Testis (tissue), 3 donors: Measurements from ENCODE around the gene NKD1. TPM values are rescaled to one million over a fixed set of nuclear protein-coding genes. Genes with fewer than 3 reads are reported as not detected.

Experiments
- DNase-seq: peaks from one replicate; pipeline ENCODE4 v3.0.0-alpha.2; 2019
- H3K27ac ChIP-seq, 2 donors: fragments of 200-600 bp; sonication (generic); one replicate each; pipeline ENCODE4 v1.5.1; 2019
- H3K27me3 ChIP-seq: fragments of 200-600 bp; sonication (generic); one replicate; pipeline ENCODE4 v1.5.1; 2019
- H3K36me3 ChIP-seq: fragments of 200-600 bp; sonication (generic); one replicate; pipeline ENCODE4 v1.5.1; 2017; ENCODE audit warnings: low read depth; ENCODE audit errors: missing control alignments
- H3K4me1 ChIP-seq: fragments of 200-600 bp; sonication (generic); one replicate; pipeline ENCODE4 v1.5.1; 2019
- H3K4me3 ChIP-seq, 2 donors: fragments of 200-600 bp; sonication (generic); one replicate each; pipeline ENCODE4 v1.5.1; 2017 to 2019
- H3K9me3 ChIP-seq: fragments of 200-600 bp; sonication (generic); one replicate; pipeline ENCODE4 v1.5.1; 2017
- CTCF ChIP-seq, 3 experiments: fragments of 450-650 bp in 2 of 3; fragments of 200-600 bp in 1 of 3; sonication (generic) in 1 of 3; IDR thresholded peaks; one replicate each; pipeline ENCODE4 v1.5.1; 2016 to 2019; ENCODE audit warnings: antibody characterized with exemption in 3 of 3, mild to moderate bottlenecking in 2 of 3, moderate library complexity in 1 of 3
- POLR2A ChIP-seq: fragments of 450-650 bp; IDR thresholded peaks from one replicate; pipeline ENCODE4 v1.6.1; 2017; ENCODE audit warnings: antibody characterized with exemption, mild to moderate bottlenecking, moderate library complexity
- whole genome bisulfite sequencing, 2 donors: methylation state at CpG; one replicate each; pipeline ENCODE4 v1.1.5; 2018; 5-methylcytosine and 5-hydroxymethylcytosine counted together
- intact Hi-C: fragments of 100-400 bp; cut with DNase I; formaldehyde crosslinking; loops from one replicate; pipeline ENCODE4 v1.15.1; 2023; ENCODE audit warnings: low total_unique reads
- polyA plus RNA-seq: library from polyadenylated mRNA; stranded (reverse); fragments of 350-450 nt; fragmentation: Illumina TruSeq; extraction: RNeasy Lipid Tissue Mini Kit (QIAGEN cat#74804); gene quantifications from one replicate; pipeline ENCODE4 v1.2.3, GENCODE V29; 2014; ENCODE audit warnings: low read depth, low replicate concordance; ENCODE audit not compliant: insufficient read depth
- total RNA-seq, 2 donors: library from RNA; depleted of rRNA; stranded (reverse); fragments of >200 nt; gene quantifications; one replicate each; pipeline ENCODE4 v1.2.3, GENCODE V29; 2016

Gene NKD1
- total and polyA plus RNA-seq, 3 donors from 2014 or later, result 5.9 to 14.4 (median 8.4) TPM

- no peak for DNase-seq
- H3K4me3 ChIP-seq, result no peak overlapping the region
- intact Hi-C loops, result no loop called here
- H3K36me3 ChIP-seq, result no peaks in the 10 kb centered on the region
- H3K9me3 ChIP-seq, result no peaks in the 10 kb centered on the region
- 87 to 92% methylated on average over 8 of the region's 8 CpGs for WGBS, 2 donors
- H3K27me3 ChIP-seq, result no peaks in the 10 kb centered on the region
- TF ChIP-seq CTCF (IDR thresholded peaks at IDR 0.05), result no peak
- no peak for TF ChIP-seq POLR2A
- no peak overlapping the region for H3K27ac ChIP-seq
- peaks cover 37% of the 10 kb centered on the region for H3K4me1 ChIP-seq
Measured at GRCh38 chr16:50598936-50599361, 50.8 kb downstream of the NKD1 start.

- 78 to 96% methylated on average over 6 of the region's 6 CpGs for WGBS, 2 donors
- TF ChIP-seq POLR2A (no peak), CTCF (IDR thresholded peaks at IDR 0.05) (no peak)
- peaks cover 39% of the 10 kb centered on the region for H3K4me1 ChIP-seq
- DNase-seq, result no peak
- H3K27me3 ChIP-seq, result no peaks in the 10 kb centered on the region
- intact Hi-C loops, result no loop called here
- no peaks in the 10 kb centered on the region for H3K9me3 ChIP-seq
- H3K27ac ChIP-seq, result no peak overlapping the region
- H3K4me3 ChIP-seq, result no peak overlapping the region
- no peaks in the 10 kb centered on the region for H3K36me3 ChIP-seq
Measured at GRCh38 chr16:50599494-50599893, 51.3 kb downstream of the NKD1 start.

GRCh38 chr16:50600582-50601283 lies 52.5 kb downstream of the NKD1 start:
- no peaks in the 10 kb centered on the region for H3K27me3 ChIP-seq
- H3K36me3 ChIP-seq, result no peaks in the 10 kb centered on the region
- peaks cover 39% of the 10 kb centered on the region for H3K4me1 ChIP-seq
- no peak for TF ChIP-seq POLR2A
- no peak for TF ChIP-seq CTCF (IDR thresholded peaks at IDR 0.05)
- 69 to 85% methylated on average over 12 to 15 of the region's 15 CpGs for WGBS, 2 donors
- no peak overlapping the region for H3K4me3 ChIP-seq
- no peaks in the 10 kb centered on the region for H3K9me3 ChIP-seq
- DNase-seq, result no peak
- peak overlapping the region in 1 of 2 donors; percentile 76 for H3K27ac ChIP-seq
- intact Hi-C loops, result no loop called here

- DNase-seq, result no peak
- no peak for TF ChIP-seq POLR2A
- no peak for TF ChIP-seq CTCF (IDR thresholded peaks at IDR 0.05)
- peaks cover 39% of the 10 kb centered on the region for H3K4me1 ChIP-seq
- intact Hi-C loops, result no loop called here
- no peaks in the 10 kb centered on the region for H3K36me3 ChIP-seq
- H3K27me3 ChIP-seq, result no peaks in the 10 kb centered on the region
- H3K9me3 ChIP-seq, result no peaks in the 10 kb centered on the region
- H3K4me3 ChIP-seq, result no peak overlapping the region
- WGBS, 2 donors, result 86 to 87% methylated on average over 12 of the region's 12 CpGs
- H3K27ac ChIP-seq, result peak overlapping the region in 1 of 2 donors; percentile 76
Measured at GRCh38 chr16:50601341-50601740, 53.1 kb downstream of the NKD1 start.

GRCh38 chr16:50602126-50602525 lies 53.9 kb downstream of the NKD1 start:
- no peak for TF ChIP-seq CTCF (IDR thresholded peaks at IDR 0.05)
- no peak for TF ChIP-seq POLR2A
- peak overlapping the region in 1 of 2 donors; percentile 76 for H3K27ac ChIP-seq
- intact Hi-C loops, result no loop called here
- 78 to 83% methylated on average over 5 of the region's 5 CpGs for WGBS, 2 donors
- no peaks in the 10 kb centered on the region for H3K36me3 ChIP-seq
- peaks cover 39% of the 10 kb centered on the region for H3K4me1 ChIP-seq
- no peak overlapping the region for H3K4me3 ChIP-seq
- no peaks in the 10 kb centered on the region for H3K9me3 ChIP-seq
- no peak for DNase-seq
- no peaks in the 10 kb centered on the region for H3K27me3 ChIP-seq
